Stomach (tissue), 4 donors: ENCODE measurements around the gene RUNX1.

ENCODE experiments used
- CTCF ChIP-seq, 7 experiments: fragments of 450-650 bp in 4 of 7; fragments of 200-600 bp in 3 of 7; sonication (generic) in 3 of 7; IDR thresholded peaks; one replicate each; pipeline ENCODE4 v1.5.1; 2016 to 2019; ENCODE audit warnings: antibody characterized with exemption in 7 of 7, control low read depth in 2 of 7, mild to moderate bottlenecking in 1 of 7
- EP300 ChIP-seq: sonication (generic); formaldehyde crosslinking; IDR thresholded peaks from one replicate; pipeline ENCODE4 v1.6.1; 2017; ENCODE audit warnings: antibody characterized with exemption
- POLR2A ChIP-seq, 4 donors: fragments of 450-650 bp; IDR thresholded peaks; one replicate each; pipeline ENCODE4 v1.6.1; 2016; ENCODE audit warnings: antibody characterized with exemption in 4 of 4, control low read depth in 2 of 4, mild to moderate bottlenecking in 1 of 4, moderate library complexity in 1 of 4
- POLR2AphosphoS5 ChIP-seq, 3 donors: sonication (generic); formaldehyde crosslinking; IDR thresholded peaks; one replicate each; pipeline ENCODE4 v1.6.1; 2016; ENCODE audit warnings: antibody characterized with exemption in 3 of 3

- TF ChIP-seq CTCF (IDR thresholded peaks at IDR 0.05) (no peak), POLR2A (IDR thresholded peaks at IDR 0.05) (no peak), POLR2AphosphoS5 (IDR thresholded peaks at IDR 0.05) (no peak), EP300 (no peak)
Observed at GRCh38 chr21:34884346-34884929, 164.7 kb downstream of the RUNX1 start.
